Endothelial cell of umbilical vein (primary cell): ENCODE measurements around the gene SPDYE16. TPM values are rescaled to one million over a fixed set of nuclear protein-coding genes. Genes with fewer than 3 reads are reported as not detected.
"Not testable (repeated sequence)": the region's sequence is repeated elsewhere in the genome, so short reads cannot be mapped to it uniquely, and the experiment has no call there.

Experiments used
- BruUV-seq: library from RNA; stranded (reverse); fragments of 400-500 nt; replicated peaks from 2 replicates; lab custom pipeline; 2021; lab: Mats Ljungman, UMichigan
- CTCF ChIA-PET: fragments of 300-600, 350-600 bp; sonication (Branson Sonifier 250); formaldehyde crosslinking; loops from one replicate; lab custom pipeline; 2021; ENCODE audit warnings: antibody characterized with exemption, inconsistent platforms; lab: Charles Lee
- POLR2A ChIA-PET: fragments of 300-600, 350-600 bp; sonication (Branson Sonifier 250); formaldehyde crosslinking; loops from one replicate; lab custom pipeline; 2021; ENCODE audit warnings: antibody characterized with exemption, inconsistent platforms; lab: Charles Lee
- DNase-seq: peaks from one replicate; pipeline ENCODE4 v3.0.0-alpha.2; 2011; ENCODE audit warnings: low read depth, low spot score
- FAIRE-seq: peaks from 2 replicates; lab custom pipeline; 2011; peaks lifted over from hg19 to GRCh38; lab: Jason Lieb, UNC
- H2AFZ ChIP-seq: 2 replicates; pipeline ENCODE4 v1.6.0; 2012; ENCODE audit warnings: low read depth, low read length, control low read depth, inconsistent platforms
- H3K27ac ChIP-seq: 2 replicates; pipeline ENCODE4 v1.5.1; 2011; ENCODE audit warnings: low read depth, mild to moderate bottlenecking, control low read depth, low read length, moderate library complexity; ENCODE audit not compliant: insufficient read depth
- H3K27me3 ChIP-seq, 2 experiments: 2 replicates each; pipeline versions ENCODE4 v1.6.0 to v1.6.1; 2011; ENCODE audit warnings: low read length in 2 of 2, mixed read lengths in 1 of 2; ENCODE audit not compliant: control insufficient read depth in 2 of 2, insufficient read depth in 2 of 2
- H3K36me3 ChIP-seq, 2 experiments: 2 replicates in 1 of 2; 3 replicates in 1 of 2; pipeline ENCODE4 v1.5.1; 2011; ENCODE audit warnings: low read length in 2 of 2, mild to moderate bottlenecking in 1 of 2, moderate library complexity in 1 of 2; ENCODE audit not compliant: control insufficient read depth in 2 of 2, insufficient read depth in 2 of 2; ENCODE audit errors: extremely low read depth in 1 of 2
- H3K4me1 ChIP-seq: 3 replicates; pipeline ENCODE4 v1.5.1; 2011; ENCODE audit warnings: mild to moderate bottlenecking, low read length; ENCODE audit not compliant: control insufficient read depth, insufficient read depth; ENCODE audit errors: extremely low read depth
- H3K4me2 ChIP-seq: 2 replicates; pipeline ENCODE4 v1.6.1; 2011; ENCODE audit warnings: low read length, control low read depth, mixed read lengths; ENCODE audit not compliant: insufficient read depth
- H3K4me3 ChIP-seq, 3 experiments: fragments of 200-600 bp in 1 of 3; sonication (generic), shearing (Covaris generic) in 1 of 3; replicated peaks in 1 of 3; 2 replicates each; pipeline ENCODE4 v1.5.1; 2011 to 2016; ENCODE audit warnings: control low read depth in 3 of 3, low read length in 3 of 3, mild to moderate bottlenecking in 2 of 3, inconsistent platforms in 1 of 3, low read depth in 1 of 3, moderate library complexity in 1 of 3; ENCODE audit not compliant: insufficient read depth in 1 of 3
- H3K79me2 ChIP-seq: 2 replicates; pipeline ENCODE4 v1.6.0; 2012; ENCODE audit warnings: low read length, inconsistent platforms; ENCODE audit not compliant: control insufficient read depth, insufficient read depth
- H3K9ac ChIP-seq: replicated peaks from 2 replicates; pipeline ENCODE3; 2011; ENCODE audit warnings: low read length, control low read depth; ENCODE audit not compliant: insufficient read depth; ENCODE audit errors: extremely low read depth
- H3K9me1 ChIP-seq: replicated peaks from 3 replicates; pipeline ENCODE4 v1.6.0; 2011; ENCODE audit warnings: mild to moderate bottlenecking, low read length; ENCODE audit not compliant: control insufficient read depth, insufficient read depth; ENCODE audit errors: extremely low read depth
- H3K9me3 ChIP-seq: replicated peaks from 2 replicates; pipeline ENCODE4 v1.5.1; 2012; ENCODE audit warnings: low read length, inconsistent platforms; ENCODE audit not compliant: control insufficient read depth, insufficient read depth
- H4K20me1 ChIP-seq: replicated peaks from 2 replicates; pipeline ENCODE3; 2011; ENCODE audit warnings: mild to moderate bottlenecking, low read length; ENCODE audit not compliant: control insufficient read depth, insufficient read depth; ENCODE audit errors: extremely low read depth
- dilution Hi-C: fragments of 300-500 bp; cut with MboI; formaldehyde crosslinking; loops from one replicate; pipeline ENCODE4 v1.15.0; 2019; ENCODE audit warnings: low sequenced_read_pairs; ENCODE audit not compliant: extremely low pct_ligation_motif_present
- intact Hi-C: fragments of 100-400 bp; cut with micrococcal nuclease; formaldehyde crosslinking; loops from one replicate; pipeline ENCODE4 v1.10.0; 2022
- polyA plus RNA-seq, 4 experiments: library from polyadenylated mRNA; depleted of rRNA in 3 of 4; stranded (reverse) in 3 of 4; unstranded in 1 of 4; fragments of >200 nt; gene quantifications; 2 replicates each; pipeline versions ENCODE4 v1.2.1 to v1.2.3, GENCODE V29; 2011 to 2012; ENCODE audit warnings: missing spikeins in 1 of 4
- total RNA-seq: library from RNA; stranded (reverse); gene quantifications from 2 replicates; pipeline ENCODE4 v1.2.3, GENCODE V29; 2021

SPDYE16 gene
- total and polyA plus RNA-seq, 2 donors (not counting 3 experiments of a cell fraction or from before 2014, with no cell fraction given): 0.03 to 0.22 TPM

GRCh38 chr7:76511911-76512885 lies 30.9 kb downstream of the SPDYE16 start:
- H3K4me3 ChIP-seq, H3K9me1 ChIP-seq, H3K9ac ChIP-seq, intact Hi-C loops, CTCF ChIA-PET, H3K79me2 ChIP-seq, BruUV-seq, DNase-seq, POLR2A ChIA-PET, H2AFZ ChIP-seq, H3K36me3 ChIP-seq, H3K4me1 ChIP-seq, H4K20me1 ChIP-seq, dilution Hi-C loops, H3K9me3 ChIP-seq, H3K4me2 ChIP-seq, H3K27ac ChIP-seq, H3K27me3 ChIP-seq: not testable (repeated sequence)
- FAIRE-seq: peak; percentile 66

- H3K27me3 ChIP-seq, H3K4me2 ChIP-seq, H3K4me1 ChIP-seq, H3K79me2 ChIP-seq, H2AFZ ChIP-seq, H3K9me1 ChIP-seq, DNase-seq, H3K9ac ChIP-seq, FAIRE-seq, H3K4me3 ChIP-seq, intact Hi-C loops, dilution Hi-C loops, H3K9me3 ChIP-seq, BruUV-seq, H4K20me1 ChIP-seq, POLR2A ChIA-PET, CTCF ChIA-PET, H3K27ac ChIP-seq, H3K36me3 ChIP-seq: not testable (repeated sequence)
These were observed 31.7 kb downstream of the SPDYE16 start for GRCh38 chr7:76511200-76511910.
